GM18951 (cell line): ENCODE data around the gene EPAS1.

Source experiments
- POLR2A ChIP-seq: IDR thresholded peaks from 4 replicates; pipeline ENCODE4 v1.6.1; 2011; ENCODE audit warnings: mild to moderate bottlenecking; ENCODE audit not compliant: insufficient read length, insufficient read depth; ENCODE audit errors: extremely low read depth
- in situ Hi-C: fragments of 300-500 bp; cut with MboI; formaldehyde crosslinking; loops from one replicate; pipeline ENCODE4 v1.12.0; 2022; ENCODE audit warnings: low sequenced_read_pairs, mixed read lengths, inconsistent platforms; ENCODE audit not compliant: unreplicated experiment

EPAS1 gene

GRCh38 chr2:46298522-46299353 lies 1.5 kb downstream of the EPAS1 start:
- in situ Hi-C loops: no loop called here
- TF ChIP-seq POLR2A: no peak

DNA sequence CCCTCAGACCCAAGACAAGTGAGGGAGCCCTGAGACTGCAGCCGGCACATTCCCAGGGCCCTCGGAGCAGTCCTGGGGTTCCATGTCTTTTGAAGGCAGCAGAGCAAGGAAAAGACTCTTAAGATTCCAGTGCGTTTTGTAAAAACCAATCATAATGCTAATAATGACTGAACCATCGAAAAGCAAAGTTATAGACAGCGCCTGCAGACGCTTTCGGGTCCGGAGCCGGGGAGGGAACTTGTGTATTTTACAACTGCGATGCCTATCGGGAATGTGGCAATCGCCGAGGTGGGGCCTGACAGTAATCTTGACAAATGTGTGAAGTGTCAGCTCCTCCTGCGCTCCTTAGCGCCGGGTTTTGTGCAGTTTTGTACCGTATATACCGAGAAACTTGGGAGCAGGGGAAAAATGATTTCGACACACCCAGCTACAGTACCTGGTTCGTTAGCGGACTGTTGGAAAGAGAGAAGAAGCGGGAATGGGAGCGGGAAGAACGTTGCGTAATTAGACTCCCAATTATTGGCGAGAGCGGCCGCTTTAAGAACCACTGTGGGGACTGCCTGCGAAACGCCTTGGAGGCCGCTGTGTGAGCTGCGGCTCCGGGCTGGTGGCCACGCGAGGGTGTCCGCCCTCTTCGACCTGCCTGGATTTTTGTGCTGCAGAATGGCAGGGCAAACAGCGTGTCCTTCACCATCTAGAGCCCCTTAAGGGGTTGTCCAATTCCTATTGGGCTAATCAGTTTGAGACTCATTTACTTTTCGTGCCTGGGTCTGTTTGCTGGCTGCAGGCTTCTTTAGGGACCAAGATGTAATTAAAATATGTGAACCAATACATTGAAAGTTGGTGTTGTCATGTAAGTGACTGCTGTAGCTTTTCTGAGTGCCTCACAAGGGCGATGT lies 2.4 kb downstream of the EPAS1 start:
- in situ Hi-C loops: no loop called here
- no peak for TF ChIP-seq POLR2A

- TF ChIP-seq POLR2A: no peak
- in situ Hi-C loops: no loop called here
Measured at GRCh38 chr2:46300406-46300832, 3.2 kb downstream of the EPAS1 start.

- in situ Hi-C loops: no loop called here
- TF ChIP-seq POLR2A: no peak
Measured at GRCh38 chr2:46302005-46302695, 4.9 kb downstream of the EPAS1 start.

GRCh38 chr2:46303233-46303632 lies 6.0 kb downstream of the EPAS1 start:
- in situ Hi-C loops: no loop called here
- TF ChIP-seq POLR2A: no peak

DNA sequence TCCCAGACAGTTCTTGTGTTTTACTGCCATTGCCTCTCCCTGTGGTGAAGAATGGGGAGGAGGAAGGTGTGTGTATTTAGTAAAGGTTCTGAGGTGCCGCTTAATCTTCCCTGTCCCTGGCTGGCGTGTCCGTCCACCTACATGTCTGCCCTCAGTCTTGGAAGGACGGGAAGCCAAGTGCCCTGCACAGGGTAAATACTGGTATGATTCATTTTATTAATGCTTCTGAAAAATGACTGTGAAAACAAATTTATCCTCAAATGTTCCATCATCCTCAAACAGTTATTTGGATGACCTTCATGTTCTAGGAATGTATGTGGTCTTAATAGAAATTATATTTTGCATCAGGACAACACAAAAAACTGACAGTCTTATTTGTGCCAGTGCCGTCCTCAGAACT lies 6.6 kb downstream of the EPAS1 start:
- in situ Hi-C loops: no loop called here

DNA sequence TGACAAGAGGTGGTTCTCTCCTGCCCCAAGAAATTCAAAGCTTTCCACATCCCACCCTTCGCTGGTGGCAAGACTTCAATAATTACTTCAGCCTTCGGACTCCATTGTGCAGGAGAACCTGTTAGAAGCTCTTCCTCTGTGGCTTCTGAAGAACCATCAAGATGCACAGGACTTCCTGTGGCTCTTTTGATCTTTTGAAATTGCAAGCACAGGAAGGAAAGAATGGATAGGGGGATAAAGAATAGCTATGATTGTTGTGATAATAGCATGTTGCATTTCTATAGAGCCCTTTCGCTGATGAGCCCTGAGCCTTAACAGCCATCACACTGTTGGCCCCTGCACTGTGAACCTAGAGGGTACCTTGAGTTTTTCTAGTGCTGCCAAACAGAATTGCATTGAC lies 7.4 kb downstream of the EPAS1 start:
- no peak for TF ChIP-seq POLR2A

More for the DNA sequence above, 6.6 kb downstream of the EPAS1 start:
- no peak for TF ChIP-seq POLR2A

DNA sequence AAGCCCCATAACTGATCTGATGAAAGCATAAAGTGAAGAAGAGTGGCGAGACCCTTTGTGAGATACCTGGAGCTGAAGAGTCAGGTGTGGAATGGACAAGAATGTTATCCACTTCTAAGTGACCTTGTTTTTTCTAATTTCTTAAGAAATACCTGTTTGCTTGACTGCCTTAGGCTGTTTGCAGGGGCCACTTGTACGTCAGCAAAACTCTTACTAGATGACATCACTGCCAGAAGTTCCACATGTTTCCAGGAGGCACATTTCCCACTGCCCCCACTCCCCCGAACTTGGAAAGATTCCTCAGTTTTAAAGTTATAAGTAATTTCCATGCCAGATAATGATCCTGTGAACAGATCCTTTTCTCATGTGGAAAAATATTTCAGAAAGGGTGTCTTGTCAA lies 8.0 kb downstream of the EPAS1 start:
- in situ Hi-C loops: no loop called here
- no peak for TF ChIP-seq POLR2A

More for the DNA sequence above, 7.4 kb downstream of the EPAS1 start:
- in situ Hi-C loops: no loop called here

GRCh38 chr2:46305767-46306166 lies 8.6 kb downstream of the EPAS1 start:
- in situ Hi-C loops: no loop called here
- no peak for TF ChIP-seq POLR2A

DNA sequence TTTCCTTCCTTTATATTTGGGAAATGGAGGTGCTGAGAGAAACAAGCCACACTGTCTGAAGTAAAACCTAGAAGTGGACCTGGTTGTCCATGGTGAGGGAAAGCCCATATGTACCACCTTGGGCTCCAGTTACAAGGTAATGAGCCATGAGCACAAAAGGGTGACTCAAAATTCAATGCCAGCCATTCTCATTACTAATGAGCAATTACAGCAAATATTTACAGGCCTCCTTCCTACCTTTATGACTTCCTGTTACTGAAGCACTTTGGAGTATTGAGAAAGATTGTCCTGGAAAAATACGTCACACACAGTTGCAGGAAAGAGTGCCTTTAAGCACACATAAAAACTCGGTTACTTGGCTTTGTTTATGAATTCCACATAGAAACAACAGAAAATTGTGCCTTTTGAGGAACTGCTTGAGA lies 9.1 kb downstream of the EPAS1 start:
- TF ChIP-seq POLR2A: no peak
- in situ Hi-C loops: no loop called here

DNA sequence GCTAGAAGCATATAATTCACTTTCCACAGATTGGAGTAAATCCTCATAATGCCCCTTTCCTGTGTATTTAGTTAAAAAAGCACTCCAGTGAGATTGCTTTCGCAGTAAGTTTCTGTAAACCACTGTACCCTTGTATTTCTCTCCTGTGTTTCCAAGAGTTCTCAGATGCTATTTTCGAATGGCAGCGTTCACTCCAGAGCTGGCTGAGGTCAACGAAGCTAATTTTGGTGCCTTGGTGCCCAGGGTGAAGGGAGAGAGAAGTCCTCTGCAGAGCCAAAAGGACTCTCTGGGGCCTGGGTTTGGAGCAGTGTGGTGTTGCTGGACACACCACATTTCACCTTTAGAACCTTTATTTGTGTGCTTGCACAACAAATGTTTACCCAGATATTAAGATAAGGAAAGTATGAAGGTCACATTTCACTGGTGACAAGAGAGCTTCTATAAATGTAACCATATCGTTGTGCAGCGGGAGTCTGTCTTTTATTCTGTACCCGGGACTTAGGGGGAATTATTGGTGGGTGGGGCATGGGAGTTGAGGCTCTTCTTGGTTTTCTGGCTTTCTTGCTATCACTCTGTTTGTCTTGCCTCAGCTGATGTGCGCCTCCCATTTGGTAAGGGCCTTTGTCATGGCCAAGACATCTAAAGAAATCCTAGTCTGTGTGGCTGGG lies 9.9 kb downstream of the EPAS1 start:
- in situ Hi-C loops: no loop called here
- no peak for TF ChIP-seq POLR2A

DNA sequence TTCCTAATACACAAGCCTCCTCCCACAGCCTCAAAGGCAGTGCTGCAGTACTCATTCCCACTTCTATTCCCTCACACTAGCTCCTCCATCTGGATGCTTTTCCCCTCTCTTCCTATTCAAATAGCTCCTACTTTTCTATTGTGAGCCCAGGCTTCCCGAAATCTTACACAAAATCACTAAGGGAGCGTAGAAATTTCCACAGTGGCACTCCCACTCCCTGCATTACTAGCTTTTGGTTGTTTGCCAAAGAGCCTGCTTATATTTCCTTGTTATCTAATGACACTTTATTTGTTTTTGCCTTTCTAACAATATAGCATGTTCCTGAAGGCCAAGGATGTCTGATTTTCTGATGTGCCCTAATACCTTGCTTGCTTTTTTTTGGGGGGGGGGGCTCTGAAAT lies 10.9 kb downstream of the EPAS1 start:
- TF ChIP-seq POLR2A: no peak
- in situ Hi-C loops: no loop called here
